HCT116 (cell line): Measurements from ENCODE around the gene NDRG3. TPM values are rescaled to one million over a fixed set of nuclear protein-coding genes. Genes with fewer than 3 reads are reported as not detected.

ENCODE experiments used
- ATAC-seq: fragments of 200-7000 bp; cut with Tn5 transposase; 2 replicates; pipeline ENCODE4 v1.9.1; 2020; ENCODE audit warnings: mild to moderate bottlenecking, moderate library complexity
- BruUV-seq: library from RNA; stranded (reverse); fragments of 400-500 nt; replicated peaks from 2 replicates; lab custom pipeline; 2021; lab: Mats Ljungman, UMichigan
- CTCF ChIA-PET: fragments of 300-600 bp; sonication (Branson Sonifier 250); formaldehyde crosslinking; loops from one replicate; lab custom pipeline; 2021; ENCODE audit warnings: antibody characterized with exemption; lab: Charles Lee
- POLR2A ChIA-PET: fragments of 300-600, 350-600 bp; sonication (Branson Sonifier 250); formaldehyde crosslinking; loops from one replicate; lab custom pipeline; 2021; ENCODE audit warnings: antibody characterized with exemption; lab: Charles Lee
- RAD21 ChIA-PET, 2 experiments: fragments of 300-600 bp; sonication (Branson Sonifier 250); formaldehyde crosslinking; loops; one replicate each; lab custom pipeline; 2023; ENCODE audit warnings: low total read pairs in 2 of 2; ENCODE audit not compliant: uncharacterized antibody in 2 of 2, unreplicated experiment in 2 of 2, low non-redundant PET in 1 of 2; lab: Charles Lee
- DNase-seq: peaks from one replicate; pipeline ENCODE4 v3.0.0-alpha.2; 2010; ENCODE audit warnings: low read depth, low spot score
- H2AFZ ChIP-seq: fragments of 200-600 bp; shearing (Covaris generic), sonication (generic); 2 replicates; pipeline ENCODE4 v1.6.1; 2017; ENCODE audit warnings: low read depth, mixed run types, mixed read lengths, antibody characterized with exemption, low read length; ENCODE audit not compliant: poor library complexity, severe bottlenecking
- H3K27ac ChIP-seq: 2 replicates; pipeline ENCODE4 v1.5.1; 2012; ENCODE audit warnings: low read depth, low read length
- H3K27me3 ChIP-seq: fragments of 200-600 bp; sonication (generic); 2 replicates; pipeline ENCODE4 v1.6.1; 2016; ENCODE audit warnings: mixed run types, low read length, mixed read lengths; ENCODE audit not compliant: insufficient read depth
- H3K36me3 ChIP-seq, 2 experiments: fragments of 200-500 bp in 1 of 2; fragments of 200-600 bp in 1 of 2; sonication (Bioruptor generic) in 1 of 2; sonication (generic) in 1 of 2; 2 replicates each; pipeline versions ENCODE4 v1.5.1 to v1.6.1; 2014 to 2016; ENCODE audit warnings: low read length in 2 of 2, inconsistent platforms in 1 of 2, mixed read lengths in 1 of 2, mixed run types in 1 of 2; ENCODE audit not compliant: insufficient read depth in 2 of 2, control insufficient read depth in 1 of 2
- H3K4me1 ChIP-seq, 2 experiments: fragments of 200-600 bp in 1 of 2; sonication (generic) in 1 of 2; 2 replicates each; pipeline versions ENCODE4 v1.5.1 to v1.6.1; 2012 to 2017; ENCODE audit warnings: low read length in 2 of 2, inconsistent platforms in 1 of 2, mild to moderate bottlenecking in 1 of 2, mixed read lengths in 1 of 2, mixed run types in 1 of 2, moderate library complexity in 1 of 2; ENCODE audit not compliant: insufficient read depth in 2 of 2, control insufficient read depth in 1 of 2
- H3K4me2 ChIP-seq: fragments of 200-600 bp; sonication (generic); 2 replicates; pipeline ENCODE4 v1.6.1; 2017; ENCODE audit warnings: mixed run types, low read length, mixed read lengths
- H3K4me3 ChIP-seq, 2 experiments: fragments of 200-600 bp in 1 of 2; sonication (generic) in 1 of 2; replicated peaks in 1 of 2; 2 replicates each; pipeline ENCODE4 v1.5.1; 2011 to 2016; ENCODE audit warnings: low read length in 2 of 2, control low read depth in 1 of 2, low read depth in 1 of 2, mild to moderate bottlenecking in 1 of 2, mixed read lengths in 1 of 2, mixed run types in 1 of 2
- H3K79me2 ChIP-seq: fragments of 200-600 bp; sonication (generic); 2 replicates; pipeline ENCODE4 v1.6.1; 2017; ENCODE audit warnings: mild to moderate bottlenecking, mixed run types, low read length, moderate library complexity, mixed read lengths; ENCODE audit not compliant: insufficient read depth
- H3K9ac ChIP-seq: fragments of 200-600 bp; sonication (generic); 2 replicates; pipeline ENCODE4 v1.6.1; 2016; ENCODE audit warnings: low read length, mixed read lengths
- H3K9me2 ChIP-seq: fragments of 200-600 bp; sonication (generic), shearing (Covaris generic); 2 replicates; pipeline ENCODE4 v1.6.1; 2017; ENCODE audit warnings: mixed run types, mild to moderate bottlenecking, moderate library complexity; ENCODE audit not compliant: insufficient read depth
- H3K9me3 ChIP-seq, 2 experiments: fragments of 200-500 bp in 1 of 2; fragments of 200-600 bp in 1 of 2; sonication (Bioruptor generic) in 1 of 2; sonication (generic) in 1 of 2; 2 replicates each; pipeline ENCODE4 v1.6.1; 2014 to 2017; ENCODE audit warnings: low read length in 2 of 2, mixed read lengths in 2 of 2, inconsistent platforms in 1 of 2, low read depth in 1 of 2, mild to moderate bottlenecking in 1 of 2, mixed run types in 1 of 2, moderate library complexity in 1 of 2; ENCODE audit not compliant: control insufficient read depth in 1 of 2, insufficient read depth in 1 of 2
- H4K20me1 ChIP-seq: fragments of 200-600 bp; sonication (generic), shearing (Covaris generic); 2 replicates; pipeline ENCODE4 v1.6.1; 2017; ENCODE audit warnings: mixed run types, mild to moderate bottlenecking, moderate library complexity; ENCODE audit not compliant: insufficient read depth
- CBX3 ChIP-seq: IDR thresholded peaks from 2 replicates; pipeline ENCODE4 v1.6.1; 2012; ENCODE audit warnings: low read depth
- CEBPB ChIP-seq: IDR thresholded peaks from 2 replicates; pipeline ENCODE4 v1.6.1; 2012; ENCODE audit warnings: low read depth
- EZH2 ChIP-seq: fragments of 200-600 bp; sonication (generic); IDR thresholded peaks from 2 replicates; pipeline ENCODE4 v1.6.1; 2017; ENCODE audit warnings: antibody characterized with exemption, mixed run types
- FOSL1 ChIP-seq: IDR thresholded peaks from 2 replicates; pipeline ENCODE4 v1.6.1; 2012; ENCODE audit warnings: low read depth
- RAD21 ChIP-seq: IDR thresholded peaks from 2 replicates; pipeline ENCODE4 v1.6.1; 2012; ENCODE audit warnings: low read depth, mild to moderate bottlenecking
- SRF ChIP-seq: IDR thresholded peaks from 2 replicates; pipeline ENCODE4 v1.6.1; 2012; ENCODE audit warnings: low read depth
- TCF7L2 ChIP-seq: IDR thresholded peaks from 2 replicates; pipeline ENCODE4 v1.7.0; 2011; ENCODE audit warnings: borderline replicate concordance, inconsistent platforms; ENCODE audit not compliant: insufficient read depth, insufficient read length; ENCODE audit errors: extremely low read depth
- YY1 ChIP-seq: IDR thresholded peaks from 2 replicates; pipeline ENCODE4 v1.6.1; 2011; ENCODE audit warnings: low read length, low read depth, moderate library complexity, mild to moderate bottlenecking; ENCODE audit not compliant: insufficient replicate concordance; ENCODE audit errors: extremely low read depth
- ZFX ChIP-seq: fragments of 450-650 bp; IDR thresholded peaks from 2 replicates; pipeline ENCODE4 v1.6.1; 2017
- ZNF274 ChIP-seq: fragments of 200-500 bp; sonication (Bioruptor generic); IDR thresholded peaks from 2 replicates; pipeline ENCODE4 v1.6.1; 2014; ENCODE audit warnings: mild to moderate bottlenecking, low read depth, low read length, inconsistent platforms
- intact Hi-C: fragments of 100-400 bp; cut with micrococcal nuclease; formaldehyde crosslinking; loops from 2 replicates; pipeline ENCODE4 v1.10.0; 2022
- total RNA-seq: library from RNA; stranded (reverse); gene quantifications from one replicate; pipeline ENCODE4 v1.2.1, GENCODE V29; 2021; ENCODE audit not compliant: unreplicated experiment
- TF ChIP-seq, protein P1 (sequence below): IDR thresholded peaks from 2 replicates; pipeline ENCODE4 v1.6.1; 2012

Gene NDRG3
- total RNA-seq, 1 experiment from 2014 or later: 29.3 TPM

DNA sequence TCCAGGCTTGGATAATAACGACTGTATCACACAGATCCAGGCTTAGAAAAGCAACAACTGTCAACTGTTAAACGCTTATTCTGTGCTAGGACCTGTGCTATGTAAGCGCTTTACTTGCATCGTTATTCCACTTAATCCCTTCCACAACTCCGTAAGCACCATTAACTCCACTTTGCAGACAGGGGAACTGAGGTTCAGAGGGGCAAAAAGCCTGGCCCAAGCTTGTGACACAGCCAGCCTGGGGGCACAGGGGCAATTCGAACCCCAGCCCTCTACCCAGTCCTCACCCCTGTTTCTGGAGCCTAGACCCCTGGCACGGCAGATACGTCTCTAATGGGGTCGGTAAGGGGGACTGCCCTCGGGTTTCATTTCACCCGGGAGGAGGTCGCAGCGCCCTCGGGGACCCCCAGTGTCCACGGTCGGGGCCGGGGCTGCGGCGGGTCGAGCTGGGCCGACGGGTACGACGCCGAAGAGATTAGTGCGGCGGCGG, 27.3 kb upstream of the NDRG3 start:
- Histone ChIP-seq H4K20me1 (no peaks in the 10 kb centered on the region), H3K27ac (peak overlapping the region; percentile 86), H3K4me1 (peaks cover 9 to 22% of the 10 kb centered on the region in 2 experiments; a peak in 3 of 4 replicates), H3K9ac (peak overlapping the region; percentile 95), H3K79me2 (peaks cover 20% of the 10 kb centered on the region), H3K27me3 (no peaks in the 10 kb centered on the region), H3K9me3 (no peaks in the 10 kb centered on the region), H3K4me3 (peak overlapping the region; percentile 66 to 73), H2AFZ (no peak overlapping the region), H3K4me2 (peak overlapping the region; percentile 89), H3K9me2 (no peaks in the 10 kb centered on the region), H3K36me3 (peaks cover 0 to 12% of the 10 kb centered on the region in 2 experiments; a peak in 2 of 4 replicates)
- DNase-seq (no peak), ATAC-seq (no peak; the same call in 1 of the 2 replicates)
- TF ChIP-seq CEBPB (no peak), ZFX (peak; percentile 55; the same call in 1 of the 2 replicates)
- ChIA-PET POLR2A (interaction anchor here (0.6 to 1.0 kb wide), 4 partner anchors 14 to 304 kb away, joined by 3 read pairs; no protein-coding TSS in a partner anchor), CTCF (interaction anchor here (0.6 to 2.5 kb wide), 15 partner anchors 9 to 167 kb away, joined by 3 to 10 read pairs (median 4); partner anchors contain the start of genes NDRG3 and RAB5IF), RAD21 (no interaction called here)
- BruUV-seq: TSS peak; percentile 66
- intact Hi-C loops: no loop called here

DNA sequence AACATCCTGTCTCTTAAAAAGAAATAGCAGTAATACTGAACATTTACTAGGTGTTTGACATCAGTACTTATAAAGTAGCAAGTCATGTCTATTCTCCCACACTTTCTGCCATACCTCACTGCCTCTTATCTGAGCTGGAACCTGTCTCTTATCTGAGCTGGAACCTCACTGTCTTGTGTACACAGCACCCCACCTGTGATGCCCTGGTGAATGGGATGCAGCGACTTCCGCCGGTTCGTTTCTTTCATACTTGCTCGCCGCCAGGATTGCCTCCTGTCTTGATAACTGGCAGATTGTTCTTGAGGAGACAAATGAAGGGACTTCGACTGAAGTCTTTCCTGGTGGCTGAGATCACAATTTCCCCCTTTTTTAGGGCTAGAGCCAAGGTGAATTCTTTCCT, 24.8 kb upstream of the NDRG3 start:
- CTCF ChIA-PET: no interaction called here
- RAD21 ChIA-PET: no interaction called here
- no peaks in the 10 kb centered on the region for H3K27me3 ChIP-seq
- no peak overlapping the region for H3K4me3 ChIP-seq
- peaks cover 20% of the 10 kb centered on the region for H3K79me2 ChIP-seq
- no peaks in the 10 kb centered on the region for H4K20me1 ChIP-seq
- peaks cover 2 to 19% of the 10 kb centered on the region in 2 experiments for H3K36me3 ChIP-seq
- peaks cover 9 to 22% of the 10 kb centered on the region in 2 experiments; a peak in 3 of 4 replicates for H3K4me1 ChIP-seq
- no peak overlapping the region for H3K4me2 ChIP-seq
- H3K9me3 ChIP-seq: no peaks in the 10 kb centered on the region
- H3K27ac ChIP-seq: no peak overlapping the region
- ATAC-seq (no peak), DNase-seq (no peak)
- POLR2A ChIA-PET: no interaction called here
- TF ChIP-seq RAD21 (no peak), EZH2 (no peak), CBX3 (no peak), SRF (no peak), YY1 (no peak), FOSL1 (no peak), ZNF274 (no peak), TCF7L2 (no peak), CEBPB (no peak)
- TF ChIP-seq, protein P1, sequence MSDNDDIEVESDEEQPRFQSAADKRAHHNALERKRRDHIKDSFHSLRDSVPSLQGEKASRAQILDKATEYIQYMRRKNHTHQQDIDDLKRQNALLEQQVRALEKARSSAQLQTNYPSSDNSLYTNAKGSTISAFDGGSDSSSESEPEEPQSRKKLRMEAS: no peak
- H3K9ac ChIP-seq: no peak overlapping the region
- no TSS peak for BruUV-seq
- no peaks in the 10 kb centered on the region for H3K9me2 ChIP-seq
- H2AFZ ChIP-seq: no peak overlapping the region
- intact Hi-C loops: no loop called here
